ENCODE data around the gene RNASE13. TPM values are rescaled to one million over a fixed set of nuclear protein-coding genes. Genes with fewer than 3 reads are reported as not detected.

RNASE13 gene
- total RNA-seq, 1 experiment from 2014 or later: not detected

- Histone ChIP-seq H3K56ac (ENCODE audit: insufficient read length, low read depth, low read length) (no peak overlapping the region), H2AFZ (ENCODE audit: low read length) (no peak overlapping the region), H3K23me2 (ENCODE audit: insufficient read length, low read depth, low read length, poor library complexity, severe bottlenecking) (no peaks in the 10 kb centered on the region), H3K23ac (ENCODE audit: insufficient read length, low read depth, low read length) (no peak overlapping the region), H4K20me1 (ENCODE audit: control insufficient read depth, insufficient read depth, insufficient read length) (no peaks in the 10 kb centered on the region), H3K4me2 (ENCODE audit: insufficient read depth, insufficient read length, low read length) (no peak overlapping the region), H2BK12ac (ENCODE audit: insufficient read length, low read depth, low read length) (no peak overlapping the region), H3K18ac (ENCODE audit: insufficient read length, low read depth, low read length) (no peak overlapping the region), H3K79me1 (ENCODE audit: insufficient read depth, low read depth, low read length, poor library complexity, severe bottlenecking) (no peaks in the 10 kb centered on the region), H3K9me3 (ENCODE audit: control insufficient read depth, low read depth, low read length) (no peaks in the 10 kb centered on the region), H4K5ac (ENCODE audit: insufficient read length, low read depth, low read length) (no peak overlapping the region), H3T11ph (ENCODE audit: low read length) (no peak overlapping the region), H3K27me3 (ENCODE audit: insufficient read depth, low read length) (no peaks in the 10 kb centered on the region), H2AK5ac (ENCODE audit: insufficient read length, low read length) (no peak overlapping the region), H3K14ac (ENCODE audit: insufficient read depth, low read length) (no peak overlapping the region), H2BK120ac (ENCODE audit: low read depth, low read length, poor library complexity, severe bottlenecking) (no peak overlapping the region), H3K4me1 (ENCODE audit: insufficient read depth, low read length) (no peaks in the 10 kb centered on the region), H3K4ac (ENCODE audit: low read depth, low read length) (no peak overlapping the region), H2BK20ac (ENCODE audit: low read depth, low read length, poor library complexity, severe bottlenecking) (no peak overlapping the region), H3K27ac (ENCODE audit: insufficient read length, low read depth, low read length) (no peak overlapping the region), H4K8ac (replicated peaks; ENCODE audit: insufficient read length, low read depth, low read length) (no peak overlapping the region), H2BK5ac (ENCODE audit: insufficient read length, low read length) (no peak overlapping the region), H4K91ac (ENCODE audit: insufficient read length, low read depth, low read length) (no peak overlapping the region), H3K9ac (ENCODE audit: extremely low read depth, insufficient read length, low read length) (no peak overlapping the region), H2BK15ac (ENCODE audit: low read depth, low read length) (no peak overlapping the region), H3K79me2 (ENCODE audit: insufficient read depth, low read length) (no peaks in the 10 kb centered on the region)
- no peak overlapping the region for H3K27ac Mint-ChIP-seq
- H3K36me3 Mint-ChIP-seq (ENCODE audit: insufficient read depth in 1 of 3, low read depth in 3 of 3): no peaks in the 10 kb centered on the region
- H3K4me1 Mint-ChIP-seq: peaks cover 4 to 7% of the 10 kb centered on the region in 2 experiments; a peak in 3 of 4 replicates
- H3K27me3 Mint-ChIP-seq (ENCODE audit: low read depth): peaks cover 14% of the 10 kb centered on the region
- no CpG with 5 or more reads among the region's 3 CpGs for WGBS (ENCODE audit: extremely low coverage, insufficient read length, low lambda C conversion rate)
- H3K4me3 Mint-ChIP-seq: no peak overlapping the region
- DNase-seq: no peak
- TF ChIP-seq CTCF (conservative IDR thresholded peaks at IDR 0.05): no peak
- no peaks in the 10 kb centered on the region for H3K9me3 Mint-ChIP-seq
Measured at GRCh38 chr14:21049271-21049673, 14.7 kb upstream of the RNASE13 start.
